Mucosa of stomach (tissue), 1 donor: ENCODE data around the gene TNFRSF8.

Source experiments
- H3K27me3 ChIP-seq: one replicate; pipeline ENCODE4 v1.7.0; 2013; ENCODE audit warnings: mild to moderate bottlenecking, low read length; ENCODE audit not compliant: control insufficient read depth, insufficient read depth
- H3K36me3 ChIP-seq: one replicate; pipeline ENCODE4 v1.7.0; 2013; ENCODE audit warnings: low read length; ENCODE audit not compliant: control insufficient read depth, insufficient read depth
- H3K4me1 ChIP-seq: one replicate; pipeline ENCODE4 v1.7.0; 2013; ENCODE audit warnings: mild to moderate bottlenecking, low read length; ENCODE audit not compliant: control insufficient read depth, insufficient read depth
- H3K4me3 ChIP-seq: one replicate; pipeline ENCODE4 v1.7.0; 2013; ENCODE audit warnings: low read length
- H3K9ac ChIP-seq: one replicate; pipeline ENCODE4 v1.7.0; 2013; ENCODE audit warnings: mild to moderate bottlenecking, low read length, moderate library complexity
- H3K9me3 ChIP-seq: one replicate; pipeline ENCODE4 v1.7.0; 2013; ENCODE audit warnings: mild to moderate bottlenecking, low read length, moderate library complexity; ENCODE audit not compliant: control insufficient read depth
- donor health status: Pancreatic carcinoma.

Gene TNFRSF8

GRCh38 chr1:12174924-12175810 is 112.1 kb downstream of the TNFRSF8 start:
- Histone ChIP-seq H3K4me1 (peaks cover 25% of the 10 kb centered on the region), H3K9ac (no peak overlapping the region), H3K4me3 (no peak overlapping the region)

GRCh38 chr1:12176298-12177118 is 113.4 kb downstream of the TNFRSF8 start:
- Histone ChIP-seq H3K36me3 (no peaks in the 10 kb centered on the region), H3K4me1 (peaks cover 21% of the 10 kb centered on the region), H3K9ac (no peak overlapping the region), H3K4me3 (no peak overlapping the region), H3K27me3 (no peaks in the 10 kb centered on the region), H3K9me3 (no peaks in the 10 kb centered on the region)

More at GRCh38 chr1:12174924-12175810, 112.1 kb downstream of the TNFRSF8 start:
- no peaks in the 10 kb centered on the region for H3K9me3 ChIP-seq
- H3K27me3 ChIP-seq, result no peaks in the 10 kb centered on the region
- H3K36me3 ChIP-seq, result no peaks in the 10 kb centered on the region

- H3K9me3 ChIP-seq, result no peaks in the 10 kb centered on the region
- no peak overlapping the region for H3K4me3 ChIP-seq
- H3K36me3 ChIP-seq, result no peaks in the 10 kb centered on the region
- H3K27me3 ChIP-seq, result no peaks in the 10 kb centered on the region
- peaks cover 21% of the 10 kb centered on the region for H3K4me1 ChIP-seq
- no peak overlapping the region for H3K9ac ChIP-seq
Observed at GRCh38 chr1:12177156-12177998, 114.3 kb downstream of the TNFRSF8 start.

- Histone ChIP-seq H3K9me3 (no peaks in the 10 kb centered on the region), H3K36me3 (no peaks in the 10 kb centered on the region), H3K27me3 (no peaks in the 10 kb centered on the region), H3K9ac (no peak overlapping the region), H3K4me3 (no peak overlapping the region), H3K4me1 (peaks cover 26% of the 10 kb centered on the region)
Observed at GRCh38 chr1:12177999-12178441, 114.9 kb downstream of the TNFRSF8 start.

GRCh38 chr1:12178511-12178910 is 115.4 kb downstream of the TNFRSF8 start:
- Histone ChIP-seq H3K27me3 (no peaks in the 10 kb centered on the region), H3K4me3 (no peak overlapping the region), H3K9me3 (no peaks in the 10 kb centered on the region), H3K4me1 (peaks cover 26% of the 10 kb centered on the region), H3K36me3 (no peaks in the 10 kb centered on the region), H3K9ac (no peak overlapping the region)

- peaks cover 30% of the 10 kb centered on the region for H3K4me1 ChIP-seq
Observed at GRCh38 chr1:12179111-12179519, 116.0 kb downstream of the TNFRSF8 start.

GRCh38 chr1:12179676-12180075 is 116.6 kb downstream of the TNFRSF8 start:
- Histone ChIP-seq H3K4me1 (peaks cover 36% of the 10 kb centered on the region), H3K36me3 (no peaks in the 10 kb centered on the region), H3K4me3 (no peak overlapping the region), H3K9ac (no peak overlapping the region), H3K9me3 (no peaks in the 10 kb centered on the region), H3K27me3 (no peaks in the 10 kb centered on the region)

More at GRCh38 chr1:12179111-12179519, 116.0 kb downstream of the TNFRSF8 start:
- Histone ChIP-seq H3K36me3 (no peaks in the 10 kb centered on the region), H3K27me3 (no peaks in the 10 kb centered on the region), H3K9ac (no peak overlapping the region), H3K4me3 (no peak overlapping the region), H3K9me3 (no peaks in the 10 kb centered on the region)

GRCh38 chr1:12180315-12180714 is 117.2 kb downstream of the TNFRSF8 start:
- Histone ChIP-seq H3K27me3 (no peaks in the 10 kb centered on the region), H3K4me3 (no peak overlapping the region), H3K36me3 (no peaks in the 10 kb centered on the region), H3K9ac (no peak overlapping the region), H3K4me1 (peaks cover 36% of the 10 kb centered on the region), H3K9me3 (no peaks in the 10 kb centered on the region)

- no peaks in the 10 kb centered on the region for H3K36me3 ChIP-seq
- H3K9me3 ChIP-seq, result no peaks in the 10 kb centered on the region
- H3K4me3 ChIP-seq, result no peak overlapping the region
- H3K9ac ChIP-seq, result no peak overlapping the region
- H3K4me1 ChIP-seq, result peaks cover 39% of the 10 kb centered on the region
- no peaks in the 10 kb centered on the region for H3K27me3 ChIP-seq
Observed at GRCh38 chr1:12180903-12181302, 117.8 kb downstream of the TNFRSF8 start.

- Histone ChIP-seq H3K27me3 (no peaks in the 10 kb centered on the region), H3K4me3 (no peak overlapping the region), H3K4me1 (peaks cover 45% of the 10 kb centered on the region), H3K36me3 (no peaks in the 10 kb centered on the region), H3K9ac (no peak overlapping the region), H3K9me3 (no peaks in the 10 kb centered on the region)
Observed at GRCh38 chr1:12181568-12181967, 118.5 kb downstream of the TNFRSF8 start.

- Histone ChIP-seq H3K4me1 (peaks cover 49% of the 10 kb centered on the region), H3K27me3 (no peaks in the 10 kb centered on the region)
Observed at GRCh38 chr1:12182410-12182984, 119.4 kb downstream of the TNFRSF8 start.

More at GRCh38 chr1:12182410-12182984, 119.4 kb downstream of the TNFRSF8 start:
- no peaks in the 10 kb centered on the region for H3K9me3 ChIP-seq
- no peak overlapping the region for H3K4me3 ChIP-seq
- H3K9ac ChIP-seq, result no peak overlapping the region
- no peaks in the 10 kb centered on the region for H3K36me3 ChIP-seq
